Measurements from ENCODE around the gene EPS15. TPM values are rescaled to one million over a fixed set of nuclear protein-coding genes. Genes with fewer than 3 reads are reported as not detected.
A peak's percentile ranks its signal among the peaks of the same experiment; 100 is the strongest.

The EPS15 gene
- total and polyA plus RNA-seq, 9 of the 15 experiments (the other 6 are each of a cell fraction or from before 2014, with no cell fraction given) = 23.1 to 69.0 (median 41.7) TPM

GRCh38 chr1:51489472-51489871, 29.6 kb downstream of the EPS15 start:
- Histone ChIP-seq H3K79me2 (ENCODE audit: control insufficient read depth, insufficient read depth, low read length) (peaks cover 89% of the 10 kb centered on the region), H3K27ac (ENCODE audit: extremely low read depth, low read depth, low read length) (no peak overlapping the region), H3K4me3 (no peak overlapping the region), H3K9me3 (replicated peaks; ENCODE audit: control insufficient read depth, insufficient read depth, low read depth, low read length) (no peaks in the 10 kb centered on the region), H3K36me3 (ENCODE audit: control insufficient read depth, insufficient read depth, low read length) (peaks cover 8% of the 10 kb centered on the region), H3K4me2 (ENCODE audit: insufficient read depth, low read length) (no peak overlapping the region), H2AFZ (ENCODE audit: low read depth, low read length) (no peak overlapping the region), H3K27me3 (ENCODE audit: control insufficient read depth in 2 of 2, insufficient read depth in 2 of 2, low read length in 2 of 2) (no peaks in the 10 kb centered on the region), H3K9ac (ENCODE audit: insufficient read depth in 1 of 2, low read depth in 2 of 2, low read length in 2 of 2) (no peak overlapping the region), H4K20me1 (replicated peaks; ENCODE audit: control insufficient read depth, insufficient read depth, low read length) (no peaks in the 10 kb centered on the region), H3K9me1 (ENCODE audit: control insufficient read depth, insufficient read depth, low read length) (no peaks in the 10 kb centered on the region), H3K4me1 (replicated peaks in 1 of 2; ENCODE audit: control insufficient read depth in 2 of 2, insufficient read depth in 2 of 2, low read length in 2 of 2) (peaks cover 0 to 14% of the 10 kb centered on the region in 2 experiments; a peak in 2 of 5 replicates)
- BruUV-seq (replicated peaks) = no TSS peak
- intact Hi-C loops (cut with micrococcal nuclease) = no loop called here
- POLR2A ChIA-PET = interaction anchor here (1.0 to 1.3 kb wide), 6 partner anchors 8 to 45 kb away, joined by 3 to 5 read pairs (median 4); no protein-coding TSS in a partner anchor
- CTCF ChIA-PET (ENCODE audit: low intra/inter-chr PET ratio) = no interaction called here
- no peak for DNase-seq (ENCODE audit: extremely low read depth in 1 of 4, low spot score in 3 of 4)
- no peak for FAIRE-seq
- in situ Hi-C loops (cut with MboI) = no loop called here
- no peak for TF ChIP-seq RBFOX2 (IDR thresholded peaks at IDR 0.05; ENCODE audit: low read depth, low read length)
- 0 out of 2 replicates have a peak, but pooled peaks have one; percentile 11 for TF ChIP-seq BCOR (IDR thresholded peaks at IDR 0.05)
- no peak for TF ChIP-seq MYC (IDR thresholded peaks at IDR 0.05; ENCODE audit: low read depth, low read length)
- no peak for TF ChIP-seq MYC (CRISPR knock-in tag; IDR thresholded peaks at IDR 0.05; ENCODE audit: borderline replicate concordance, low read depth)
- 85% methylated on average over 3 of the region's 3 CpGs for WGBS (ENCODE audit: insufficient coverage, low coverage, missing lambda C conversion rate)
- ATAC-seq = no peak

- H3K27ac ChIP-seq (ENCODE audit: extremely low read depth, low read depth, low read length) = peak overlapping the region; percentile 10; the same call in 1 of the 3 replicates
- CTCF ChIA-PET (ENCODE audit: low intra/inter-chr PET ratio) = no interaction called here
- intact Hi-C loops (cut with micrococcal nuclease) = no loop called here
- DNase-seq (ENCODE audit: extremely low read depth in 1 of 4, low spot score in 3 of 4) (peak in 2 of 4 experiments; percentile 22 to 41), FAIRE-seq (no peak), ATAC-seq (peak; percentile 64)
- H3K4me2 ChIP-seq (ENCODE audit: insufficient read depth, low read length) = no peak overlapping the region
- peaks cover 0 to 10% of the 10 kb centered on the region in 2 experiments; a peak in 2 of 5 replicates for H3K4me1 ChIP-seq (replicated peaks in 1 of 2; ENCODE audit: control insufficient read depth in 2 of 2, insufficient read depth in 2 of 2, low read length in 2 of 2)
- no peak overlapping the region for H3K9ac ChIP-seq (ENCODE audit: insufficient read depth in 1 of 2, low read depth in 2 of 2, low read length in 2 of 2)
- H3K36me3 ChIP-seq (ENCODE audit: control insufficient read depth, insufficient read depth, low read length) = peaks cover 8% of the 10 kb centered on the region
- H3K9me1 ChIP-seq (ENCODE audit: control insufficient read depth, insufficient read depth, low read length) = no peaks in the 10 kb centered on the region
- no peaks in the 10 kb centered on the region for H3K27me3 ChIP-seq (ENCODE audit: control insufficient read depth in 2 of 2, insufficient read depth in 2 of 2, low read length in 2 of 2)
- 72% methylated on average over 4 of the region's 4 CpGs for WGBS (ENCODE audit: insufficient coverage, low coverage, missing lambda C conversion rate)
- no peaks in the 10 kb centered on the region for H4K20me1 ChIP-seq (replicated peaks; ENCODE audit: control insufficient read depth, insufficient read depth, low read length)
- BruUV-seq (replicated peaks) = no TSS peak
- no peak overlapping the region for H2AFZ ChIP-seq (ENCODE audit: low read depth, low read length)
- POLR2A ChIA-PET = interaction anchor here (0.7 to 2.5 kb wide), 10 partner anchors 9 to 139 kb away, joined by 3 to 6 read pairs (median 4); no protein-coding TSS in a partner anchor
- in situ Hi-C loops (cut with MboI) = no loop called here
- no peaks in the 10 kb centered on the region for H3K9me3 ChIP-seq (replicated peaks; ENCODE audit: control insufficient read depth, insufficient read depth, low read depth, low read length)
- peaks cover 87% of the 10 kb centered on the region for H3K79me2 ChIP-seq (ENCODE audit: control insufficient read depth, insufficient read depth, low read length)
- H3K4me3 ChIP-seq = no peak overlapping the region
- TF ChIP-seq ZNF384 (IDR thresholded peaks at IDR 0.05; ENCODE audit: low read depth, low read length) (peak; percentile 100), E2F3 (CRISPR knock-in tag; IDR thresholded peaks at IDR 0.05) (no peak), EP400 (IDR thresholded peaks at IDR 0.05) (peak; percentile 24; the same call in 1 of the 2 replicates), NCOR1 (IDR thresholded peaks at IDR 0.05) (0 out of 2 replicates have a peak, but pooled peaks have one; percentile 9), HMG20B (CRISPR knock-in tag; IDR thresholded peaks at IDR 0.05) (no peak), FOXK2 (conservative IDR thresholded peaks at IDR 0.05 in 1 of 2, IDR thresholded peaks at IDR 0.05 in 1 of 2; ENCODE audit: low read depth in 2 of 2) (peak; percentile 80 to 82)
These were observed 30.6 kb downstream of the EPS15 start for GRCh38 chr1:51488372-51489050.

Data from K562 (cell line).